Upper lobe of right lung (tissue), 1 donor: ENCODE results near the gene EML4. TPM values are rescaled to one million over a fixed set of nuclear protein-coding genes. Genes with fewer than 3 reads are reported as not detected.

Experiments
- ATAC-seq: fragments of 200-7000 bp; cut with Tn5 transposase; one replicate; pipeline ENCODE4 v1.9.1; 2020; ENCODE audit warnings: mild to moderate bottlenecking, moderate library complexity
- DNase-seq: peaks from one replicate; pipeline ENCODE4 v3.0.0-alpha.2; 2020
- H3K27ac ChIP-seq: fragments of 200-600 bp; one replicate; pipeline ENCODE4 v1.8.0; 2022
- H3K27me3 ChIP-seq: fragments of 200-600 bp; one replicate; pipeline ENCODE4 v1.8.0; 2022; ENCODE audit warnings: mild to moderate bottlenecking
- H3K36me3 ChIP-seq: fragments of 200-600 bp; one replicate; pipeline ENCODE4 v1.8.0; 2022
- H3K4me1 ChIP-seq: fragments of 200-600 bp; one replicate; pipeline ENCODE4 v1.8.0; 2022
- H3K4me3 ChIP-seq: fragments of 200-600 bp; one replicate; pipeline ENCODE4 v1.8.0; 2022; ENCODE audit warnings: mild to moderate bottlenecking
- H3K9me3 ChIP-seq: fragments of 200-600 bp; one replicate; pipeline ENCODE4 v1.8.0; 2022
- intact Hi-C: fragments of 100-400 bp; cut with DNase I; formaldehyde crosslinking; loops from one replicate; pipeline ENCODE4 v1.11.0; 2022
- total RNA-seq: library from RNA; stranded (reverse); fragmentation: NEBNext Ultra II Directional; extraction: Animal tissue kit (Norgen Biotek cat#: 25700); gene quantifications from one replicate; pipeline ENCODE4 v1.2.1, GENCODE V29; 2021
- TF ChIP-seq, protein P1 (sequence below): fragments of 200-600 bp; IDR thresholded peaks from one replicate; pipeline ENCODE4 v1.8.0; 2022; ENCODE audit warnings: antibody characterized with exemption
- donor health status: DM: no; HTN: yes; CAD: no; lungs with severe emphysema.

The EML4 gene
- total RNA-seq, 1 donor from 2014 or later = 83.0 TPM

GRCh38 chr2:42210203-42210602, 41.0 kb downstream of the EML4 start:
- DNase-seq (no peak), ATAC-seq (no peak)
- Histone ChIP-seq H3K36me3 (no peaks in the 10 kb centered on the region), H3K9me3 (no peaks in the 10 kb centered on the region), H3K4me1 (no peaks in the 10 kb centered on the region), H3K27ac (no peak overlapping the region), H3K4me3 (no peak overlapping the region), H3K27me3 (no peaks in the 10 kb centered on the region)
- intact Hi-C loops = no loop called here
- TF ChIP-seq, protein P1, sequence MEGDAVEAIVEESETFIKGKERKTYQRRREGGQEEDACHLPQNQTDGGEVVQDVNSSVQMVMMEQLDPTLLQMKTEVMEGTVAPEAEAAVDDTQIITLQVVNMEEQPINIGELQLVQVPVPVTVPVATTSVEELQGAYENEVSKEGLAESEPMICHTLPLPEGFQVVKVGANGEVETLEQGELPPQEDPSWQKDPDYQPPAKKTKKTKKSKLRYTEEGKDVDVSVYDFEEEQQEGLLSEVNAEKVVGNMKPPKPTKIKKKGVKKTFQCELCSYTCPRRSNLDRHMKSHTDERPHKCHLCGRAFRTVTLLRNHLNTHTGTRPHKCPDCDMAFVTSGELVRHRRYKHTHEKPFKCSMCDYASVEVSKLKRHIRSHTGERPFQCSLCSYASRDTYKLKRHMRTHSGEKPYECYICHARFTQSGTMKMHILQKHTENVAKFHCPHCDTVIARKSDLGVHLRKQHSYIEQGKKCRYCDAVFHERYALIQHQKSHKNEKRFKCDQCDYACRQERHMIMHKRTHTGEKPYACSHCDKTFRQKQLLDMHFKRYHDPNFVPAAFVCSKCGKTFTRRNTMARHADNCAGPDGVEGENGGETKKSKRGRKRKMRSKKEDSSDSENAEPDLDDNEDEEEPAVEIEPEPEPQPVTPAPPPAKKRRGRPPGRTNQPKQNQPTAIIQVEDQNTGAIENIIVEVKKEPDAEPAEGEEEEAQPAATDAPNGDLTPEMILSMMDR = no peak

DNA sequence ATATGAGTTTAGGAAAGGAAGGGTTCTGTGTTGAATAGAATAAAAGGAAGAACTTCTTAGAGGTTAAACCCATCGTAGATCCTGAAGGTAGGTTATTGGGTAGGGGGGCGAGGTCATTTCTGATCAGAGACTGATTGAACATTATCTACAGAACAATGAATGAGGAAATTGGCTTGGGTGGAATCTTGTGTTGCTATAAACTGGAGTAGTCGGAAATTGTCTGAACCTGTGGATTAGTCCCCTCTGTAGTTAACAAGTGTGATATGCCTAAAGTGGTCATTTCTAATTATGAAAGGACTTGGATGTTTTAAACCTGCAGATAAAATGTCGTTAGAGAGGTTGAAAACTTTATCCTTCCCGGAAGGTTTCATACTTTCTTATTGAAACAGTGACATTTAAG, 42.1 kb downstream of the EML4 start:
- H3K4me1 ChIP-seq = no peaks in the 10 kb centered on the region
- no peak overlapping the region for H3K4me3 ChIP-seq
- no peaks in the 10 kb centered on the region for H3K27me3 ChIP-seq
- no peaks in the 10 kb centered on the region for H3K36me3 ChIP-seq
- DNase-seq = no peak
- no peaks in the 10 kb centered on the region for H3K9me3 ChIP-seq
- TF ChIP-seq, protein P1 = no peak
- H3K27ac ChIP-seq = no peak overlapping the region
- intact Hi-C loops = no loop called here
- no peak for ATAC-seq

GRCh38 chr2:42214669-42215068, 45.5 kb downstream of the EML4 start:
- TF ChIP-seq, protein P1 = no peak
- Histone ChIP-seq H3K27ac (no peak overlapping the region), H3K4me1 (no peaks in the 10 kb centered on the region), H3K9me3 (no peaks in the 10 kb centered on the region), H3K4me3 (no peak overlapping the region), H3K27me3 (no peaks in the 10 kb centered on the region), H3K36me3 (no peaks in the 10 kb centered on the region)
- intact Hi-C loops = no loop called here
- DNase-seq = no peak
- peak; percentile 74 for ATAC-seq

DNA sequence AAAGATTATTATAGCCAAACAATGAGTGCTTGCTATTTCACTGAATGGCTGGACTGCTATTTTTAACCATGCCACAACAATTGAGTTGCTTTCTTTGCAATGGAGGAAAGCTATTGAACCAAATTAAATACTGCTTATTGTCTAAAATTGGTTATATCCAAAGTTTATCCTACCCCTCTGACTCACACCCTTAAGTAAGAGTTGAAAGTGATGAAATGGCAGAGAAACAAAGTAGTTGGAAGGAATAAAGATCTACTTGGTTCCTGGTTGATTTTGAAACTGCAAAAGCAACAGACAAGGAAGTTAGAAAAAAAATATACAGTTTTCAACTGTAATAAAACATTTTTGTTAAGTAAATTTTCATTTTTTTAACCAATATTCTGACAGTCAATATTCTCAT, 47.5 kb downstream of the EML4 start:
- no peaks in the 10 kb centered on the region for H3K36me3 ChIP-seq
- H3K4me1 ChIP-seq = no peaks in the 10 kb centered on the region
- H3K9me3 ChIP-seq = no peaks in the 10 kb centered on the region
- H3K27me3 ChIP-seq = no peaks in the 10 kb centered on the region
- no peak for DNase-seq
- H3K27ac ChIP-seq = no peak overlapping the region
- no peak overlapping the region for H3K4me3 ChIP-seq
- TF ChIP-seq, protein P1 = no peak
- ATAC-seq = peak; percentile 51
- intact Hi-C loops = no loop called here

DNA sequence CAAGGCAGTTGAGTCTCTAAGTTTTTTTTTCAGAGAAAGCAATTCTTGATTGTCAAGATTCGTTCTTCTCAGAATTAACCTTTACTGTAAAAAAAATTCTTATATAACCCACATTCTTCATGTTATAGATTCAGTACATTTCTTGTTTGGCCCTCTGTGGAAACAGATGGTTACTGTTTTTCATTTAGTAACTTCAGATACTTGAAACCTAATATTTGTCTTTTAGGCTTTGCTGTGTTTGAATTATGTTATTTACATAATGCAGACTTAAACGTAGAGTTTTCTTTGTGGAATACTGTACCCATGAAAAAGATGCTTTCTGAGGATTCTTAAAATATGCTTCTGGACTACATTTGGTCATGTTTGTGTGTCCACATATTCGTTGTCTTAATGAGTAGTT, 48.2 kb downstream of the EML4 start:
- no peak for ATAC-seq
- TF ChIP-seq, protein P1 = no peak
- Histone ChIP-seq H3K27me3 (no peaks in the 10 kb centered on the region), H3K27ac (no peak overlapping the region), H3K9me3 (no peaks in the 10 kb centered on the region), H3K36me3 (no peaks in the 10 kb centered on the region), H3K4me1 (no peaks in the 10 kb centered on the region), H3K4me3 (no peak overlapping the region)
- DNase-seq = no peak
- intact Hi-C loops = no loop called here

GRCh38 chr2:42217914-42218313, 48.8 kb downstream of the EML4 start:
- ATAC-seq (no peak), DNase-seq (no peak)
- intact Hi-C loops = no loop called here
- H3K4me1 ChIP-seq = no peaks in the 10 kb centered on the region
- no peak overlapping the region for H3K27ac ChIP-seq
- no peaks in the 10 kb centered on the region for H3K9me3 ChIP-seq
- no peaks in the 10 kb centered on the region for H3K27me3 ChIP-seq
- H3K36me3 ChIP-seq = no peaks in the 10 kb centered on the region
- H3K4me3 ChIP-seq = no peak overlapping the region
- TF ChIP-seq, protein P1 = no peak
